Effector memory CD4-positive, alpha-beta T cell (primary cell): Measurements from ENCODE around the gene LANCL1.

Experiments used
- DNase-seq, 3 donors: peaks; one replicate each; pipeline ENCODE4 v3.0.0-alpha.2; 2020
- H3K27ac ChIP-seq: 2 replicates; pipeline ENCODE4 v1.7.0; 2013; ENCODE audit warnings: mild to moderate bottlenecking, low read length, moderate library complexity; ENCODE audit not compliant: insufficient read depth, poor library complexity, severe bottlenecking
- H3K27me3 ChIP-seq: replicated peaks from 2 replicates; pipeline ENCODE4 v1.7.0; 2013; ENCODE audit warnings: mild to moderate bottlenecking, low read length; ENCODE audit not compliant: insufficient read depth, control insufficient read depth, poor library complexity, severe bottlenecking
- H3K36me3 ChIP-seq: 2 replicates; pipeline ENCODE4 v1.7.0; 2013; ENCODE audit warnings: mild to moderate bottlenecking, low read length, moderate library complexity; ENCODE audit not compliant: control insufficient read depth, insufficient read depth
- H3K4me1 ChIP-seq: 2 replicates; pipeline ENCODE4 v1.7.0; 2013; ENCODE audit warnings: low read length, mild to moderate bottlenecking; ENCODE audit not compliant: control insufficient read depth, insufficient read depth, poor library complexity, severe bottlenecking
- H3K4me3 ChIP-seq: 2 replicates; pipeline ENCODE4 v1.7.0; 2013; ENCODE audit warnings: low read length, low read depth, mild to moderate bottlenecking; ENCODE audit not compliant: insufficient read depth, poor library complexity, severe bottlenecking
- H3K9me3 ChIP-seq: 2 replicates; pipeline ENCODE4 v1.7.0; 2013; ENCODE audit warnings: mild to moderate bottlenecking, low read length, moderate library complexity; ENCODE audit not compliant: control insufficient read depth

The LANCL1 gene

DNA sequence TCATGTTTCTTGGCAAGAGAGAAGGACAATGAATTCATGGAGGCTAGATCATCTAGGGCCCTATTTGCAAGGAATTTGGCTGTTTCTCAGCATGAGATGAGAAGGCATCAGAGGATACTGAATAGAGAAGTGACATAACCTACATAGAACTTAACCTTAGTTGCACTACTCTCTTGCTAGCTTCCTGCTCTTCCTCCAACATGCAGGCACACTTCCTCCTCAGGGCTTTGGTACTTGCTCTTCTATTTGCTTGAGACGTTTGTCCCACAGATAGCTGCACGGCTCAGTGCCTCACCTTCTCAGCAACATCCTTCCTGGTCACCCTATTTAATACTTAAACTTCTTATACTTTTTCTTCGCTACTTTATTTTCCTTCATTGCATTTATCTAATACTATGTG, 20.0 kb upstream of the LANCL1 start:
- no peak for DNase-seq
- no peaks in the 10 kb centered on the region for H3K36me3 ChIP-seq
- no peak overlapping the region for H3K27ac ChIP-seq
- no peaks in the 10 kb centered on the region for H3K9me3 ChIP-seq
- H3K4me1 ChIP-seq = no peaks in the 10 kb centered on the region
- H3K27me3 ChIP-seq = no peaks in the 10 kb centered on the region
- no peak overlapping the region for H3K4me3 ChIP-seq

GRCh38 chr2:210493528-210493927, 17.0 kb upstream of the LANCL1 start:
- H3K4me1 ChIP-seq = no peaks in the 10 kb centered on the region
- H3K36me3 ChIP-seq = no peaks in the 10 kb centered on the region
- no peak for DNase-seq
- H3K4me3 ChIP-seq = no peak overlapping the region
- no peaks in the 10 kb centered on the region for H3K9me3 ChIP-seq
- H3K27me3 ChIP-seq = no peaks in the 10 kb centered on the region
- H3K27ac ChIP-seq = no peak overlapping the region

DNA sequence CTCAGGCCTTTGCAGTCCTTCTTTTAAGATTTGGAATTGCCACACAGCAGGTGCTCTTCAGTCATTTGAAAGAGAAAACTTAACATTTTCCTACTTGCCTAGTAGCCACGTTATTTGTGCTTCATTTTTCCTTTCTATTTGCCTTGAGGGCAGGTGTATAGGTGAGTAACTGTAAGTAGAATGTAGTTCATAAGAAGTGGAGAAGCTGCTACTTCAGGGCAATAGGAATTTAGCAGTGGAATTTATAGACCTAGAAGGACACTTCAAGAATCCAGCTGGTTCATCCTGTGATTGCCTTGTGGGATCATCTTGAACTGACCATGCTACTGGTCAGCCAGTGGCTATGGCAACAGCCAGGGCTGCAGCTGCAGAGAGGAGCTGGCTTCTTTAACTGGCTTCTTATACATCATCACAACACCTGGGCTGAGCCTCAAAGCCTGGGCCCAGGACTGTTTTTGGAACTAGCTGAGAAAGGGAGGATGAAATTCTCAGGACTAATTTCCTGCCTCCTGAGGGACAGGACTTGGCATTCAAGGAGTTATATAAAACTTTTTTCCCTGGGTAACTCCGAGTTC, 5.1 kb upstream of the LANCL1 start:
- Histone ChIP-seq H3K36me3 (no peaks in the 10 kb centered on the region), H3K27me3 (no peaks in the 10 kb centered on the region), H3K4me3 (no peak overlapping the region), H3K27ac (no peak overlapping the region), H3K9me3 (no peaks in the 10 kb centered on the region), H3K4me1 (peaks cover 5% of the 10 kb centered on the region)
- no peak for DNase-seq

- H3K27ac ChIP-seq = no peak overlapping the region
- H3K4me3 ChIP-seq = no peak overlapping the region
- no peaks in the 10 kb centered on the region for H3K36me3 ChIP-seq
- peaks cover 5% of the 10 kb centered on the region for H3K4me1 ChIP-seq
- H3K9me3 ChIP-seq = no peaks in the 10 kb centered on the region
- DNase-seq = no peak
- no peaks in the 10 kb centered on the region for H3K27me3 ChIP-seq
Observed at GRCh38 chr2:210480764-210481163, 4.2 kb upstream of the LANCL1 start.

GRCh38 chr2:210480079-210480478, 3.5 kb upstream of the LANCL1 start:
- Histone ChIP-seq H3K4me3 (no peak overlapping the region), H3K36me3 (no peaks in the 10 kb centered on the region), H3K9me3 (no peaks in the 10 kb centered on the region), H3K27me3 (no peaks in the 10 kb centered on the region), H3K27ac (no peak overlapping the region), H3K4me1 (peaks cover 5% of the 10 kb centered on the region)
- no peak for DNase-seq

- Histone ChIP-seq H3K36me3 (no peaks in the 10 kb centered on the region), H3K4me3 (no peak overlapping the region), H3K27me3 (no peaks in the 10 kb centered on the region), H3K4me1 (peaks cover 5% of the 10 kb centered on the region), H3K27ac (no peak overlapping the region), H3K9me3 (no peaks in the 10 kb centered on the region)
- no peak for DNase-seq
Observed at GRCh38 chr2:210478661-210479060, 2.1 kb upstream of the LANCL1 start.

- Histone ChIP-seq H3K27ac (peak overlapping the region; percentile 77), H3K36me3 (no peaks in the 10 kb centered on the region), H3K27me3 (no peaks in the 10 kb centered on the region), H3K4me3 (peak overlapping the region; percentile 4), H3K9me3 (no peaks in the 10 kb centered on the region), H3K4me1 (peaks cover 5% of the 10 kb centered on the region)
- DNase-seq = no peak
Observed at GRCh38 chr2:210477496-210477895, 937 bp upstream of the LANCL1 start.

- DNase-seq = no peak
- Histone ChIP-seq H3K27ac (peak overlapping the region; percentile 77), H3K36me3 (peaks cover 10% of the 10 kb centered on the region), H3K4me1 (peaks cover 5% of the 10 kb centered on the region), H3K4me3 (peak overlapping the region; percentile 90), H3K27me3 (no peaks in the 10 kb centered on the region), H3K9me3 (no peaks in the 10 kb centered on the region)
Observed at GRCh38 chr2:210475706-210476105, 853 bp downstream of the LANCL1 start.

- Histone ChIP-seq H3K4me1 (peaks cover 5% of the 10 kb centered on the region), H3K4me3 (no peak overlapping the region), H3K9me3 (no peaks in the 10 kb centered on the region), H3K27ac (no peak overlapping the region), H3K36me3 (peaks cover 19% of the 10 kb centered on the region), H3K27me3 (no peaks in the 10 kb centered on the region)
- DNase-seq = no peak
Observed at GRCh38 chr2:210474776-210475175, 1.8 kb downstream of the LANCL1 start.

DNA sequence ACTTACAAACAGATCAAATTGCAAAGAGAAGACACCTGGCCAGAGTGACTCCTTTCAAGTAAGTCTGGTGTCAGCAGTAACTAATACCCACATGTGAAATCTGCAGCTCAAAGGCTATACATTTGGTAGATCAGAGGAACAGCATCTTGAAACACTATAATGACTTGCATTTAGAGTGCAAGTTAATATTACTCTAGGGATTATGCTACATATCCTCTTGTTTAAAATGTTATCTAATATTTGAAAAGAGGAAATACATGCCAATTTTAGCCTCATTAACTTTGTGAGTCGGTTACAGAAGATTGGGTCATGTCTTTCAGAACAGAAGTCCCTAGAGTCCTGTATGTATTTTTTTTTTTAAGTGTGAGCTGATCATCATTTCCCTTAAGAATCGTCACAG, 15.2 kb downstream of the LANCL1 start:
- Histone ChIP-seq H3K9me3 (no peaks in the 10 kb centered on the region), H3K4me1 (no peaks in the 10 kb centered on the region), H3K36me3 (peaks cover 12% of the 10 kb centered on the region), H3K4me3 (no peak overlapping the region), H3K27me3 (no peaks in the 10 kb centered on the region), H3K27ac (no peak overlapping the region)
- no peak for DNase-seq
